Measurements from ENCODE around the gene CBY3.
"Not testable (repeated sequence)": the region's sequence is repeated elsewhere in the genome, so short reads cannot be mapped to it uniquely, and the experiment has no call there.

The CBY3 gene

GRCh38 chr5:179668391-179668790 is 12.4 kb downstream of the CBY3 start:
- peak; percentile 22 for DNase-seq (ENCODE audit: low read depth)

DNA sequence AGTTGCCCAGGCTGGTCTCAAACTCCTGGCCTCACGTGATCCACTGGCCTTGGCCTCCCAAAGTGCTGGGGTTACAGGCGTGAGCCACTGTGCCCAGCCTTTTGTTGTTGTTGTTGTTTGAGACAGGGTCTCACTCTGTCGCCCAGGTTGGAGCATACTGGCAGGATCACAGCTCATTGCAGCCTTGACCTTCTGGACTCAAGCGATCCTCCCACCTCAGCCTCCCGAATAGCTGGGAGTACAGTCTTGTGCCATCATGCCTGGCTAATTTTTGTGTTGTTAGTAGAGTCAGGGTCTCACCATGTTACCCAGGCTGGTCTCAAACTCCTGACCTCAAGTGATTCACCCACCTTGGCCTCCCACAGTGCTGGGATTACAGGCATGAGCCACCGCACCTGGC is 19.2 kb downstream of the CBY3 start:
- not testable (repeated sequence) for DNase-seq (ENCODE audit: low read depth)

DNA sequence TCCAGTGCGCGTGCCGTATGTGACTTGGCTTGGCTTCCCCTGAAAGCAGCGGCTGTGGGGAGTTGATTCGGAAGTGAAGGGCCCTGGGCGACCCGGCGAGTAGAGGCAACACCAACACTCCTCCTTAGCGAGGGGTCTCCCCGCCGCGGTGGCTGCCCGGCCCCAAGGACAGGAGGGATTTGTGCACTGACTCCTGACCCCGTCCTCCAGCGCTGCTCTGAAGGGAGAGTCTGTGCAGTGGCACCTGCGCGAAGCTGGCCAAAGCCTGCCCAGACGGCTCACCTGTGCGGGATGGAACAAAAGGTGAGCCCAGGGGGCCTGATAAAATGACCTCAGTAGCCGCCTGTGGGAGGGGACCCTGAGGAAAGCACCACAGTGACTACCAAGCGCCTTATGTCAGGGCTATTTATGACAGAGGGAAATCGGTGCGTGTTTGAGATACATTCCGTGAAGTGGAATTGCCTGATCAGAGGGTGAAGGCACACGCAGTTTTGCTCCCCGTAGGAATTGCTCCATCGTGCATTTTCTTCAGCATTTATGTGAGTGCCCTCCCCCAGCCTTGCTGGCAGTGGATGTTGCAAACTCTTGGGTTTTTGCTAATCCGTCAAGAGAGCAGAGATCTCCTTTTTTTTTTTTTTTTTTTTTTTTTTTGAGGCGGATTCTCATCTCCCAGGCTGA is 22.5 kb downstream of the CBY3 start:
- DNase-seq (ENCODE audit: low read depth), result not testable (repeated sequence)

- peak; percentile 17 for DNase-seq (ENCODE audit: low read depth)
Measured at GRCh38 chr5:179657302-179658178, 23.3 kb downstream of the CBY3 start.

- DNase-seq (ENCODE audit: low read depth), result not testable (repeated sequence)
Measured at GRCh38 chr5:179653135-179653534, 27.7 kb downstream of the CBY3 start.

DNA sequence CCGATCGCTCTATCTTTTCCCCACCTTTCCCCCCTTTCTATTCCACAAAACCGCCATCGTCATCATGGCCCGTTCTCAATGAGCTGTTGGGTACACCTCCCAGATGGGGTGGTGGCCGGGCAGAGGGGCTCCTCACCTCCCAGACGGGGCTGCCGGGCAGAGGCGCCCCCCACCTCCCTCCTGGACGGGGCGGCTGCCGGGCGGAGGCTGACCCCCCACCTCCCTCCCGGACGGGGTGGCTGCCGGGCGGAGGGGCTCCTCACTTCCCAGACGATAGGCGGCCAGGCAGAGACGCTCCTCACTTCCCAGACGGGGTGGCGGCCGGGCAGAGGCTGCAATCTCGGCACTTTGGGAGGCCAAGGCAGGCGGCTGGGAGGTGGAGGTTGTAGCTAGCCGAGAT is 30.6 kb downstream of the CBY3 start:
- not testable (repeated sequence) for DNase-seq (ENCODE audit: low read depth)

GRCh38 chr5:179649166-179649703 is 31.6 kb downstream of the CBY3 start:
- not testable (repeated sequence) for DNase-seq (ENCODE audit: low read depth)

GRCh38 chr5:179648410-179648809 is 32.4 kb downstream of the CBY3 start:
- no peak for DNase-seq (ENCODE audit: low read depth)

DNA sequence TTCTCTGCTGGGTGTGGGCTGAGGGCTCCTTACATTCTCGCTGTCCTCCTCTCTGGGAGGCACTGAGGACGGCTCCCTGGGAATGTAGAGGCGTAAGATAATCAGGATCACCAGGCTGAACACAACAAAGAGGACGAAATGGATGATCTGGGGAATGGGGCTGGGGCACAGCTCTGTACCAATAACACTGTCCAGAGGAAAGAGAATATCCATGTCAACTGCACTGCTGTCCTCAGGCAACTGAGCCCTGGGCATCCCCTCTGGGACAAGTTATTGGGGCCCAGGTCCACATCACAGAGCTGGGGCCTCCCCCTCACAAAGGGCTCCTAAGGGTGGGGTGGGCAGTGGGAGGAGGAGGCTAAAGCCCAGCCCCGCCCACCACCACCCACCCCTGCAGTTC is 36.1 kb downstream of the CBY3 start:
- not testable (repeated sequence) for DNase-seq (ENCODE audit: low read depth)

- not testable (repeated sequence) for DNase-seq (ENCODE audit: low read depth)
Measured at GRCh38 chr5:179643141-179643920, 37.5 kb downstream of the CBY3 start.

DNA sequence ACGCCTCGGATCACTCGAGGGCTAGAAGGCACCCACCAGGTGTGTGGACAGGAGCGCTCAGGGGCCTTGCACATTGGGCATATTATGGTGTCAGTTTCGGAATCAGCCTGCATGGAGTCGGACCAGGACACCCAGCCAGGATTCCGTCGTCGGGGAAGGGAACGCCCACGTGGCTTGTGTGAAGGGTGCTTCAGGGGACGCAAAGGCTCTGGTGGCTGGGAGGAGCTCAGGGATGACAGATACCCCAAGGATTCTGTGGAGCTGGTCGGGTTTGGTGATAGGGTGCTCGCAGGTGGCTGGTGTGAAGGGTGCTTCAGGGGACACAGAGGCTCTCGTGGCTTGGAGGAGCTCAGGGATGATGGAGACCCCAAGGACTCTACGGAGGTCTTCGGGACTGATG is 38.2 kb downstream of the CBY3 start:
- DNase-seq (ENCODE audit: low read depth), result not testable (repeated sequence)

- not testable (repeated sequence) for DNase-seq (ENCODE audit: low read depth)
Measured at GRCh38 chr5:179641745-179642144, 39.1 kb downstream of the CBY3 start.

DNA sequence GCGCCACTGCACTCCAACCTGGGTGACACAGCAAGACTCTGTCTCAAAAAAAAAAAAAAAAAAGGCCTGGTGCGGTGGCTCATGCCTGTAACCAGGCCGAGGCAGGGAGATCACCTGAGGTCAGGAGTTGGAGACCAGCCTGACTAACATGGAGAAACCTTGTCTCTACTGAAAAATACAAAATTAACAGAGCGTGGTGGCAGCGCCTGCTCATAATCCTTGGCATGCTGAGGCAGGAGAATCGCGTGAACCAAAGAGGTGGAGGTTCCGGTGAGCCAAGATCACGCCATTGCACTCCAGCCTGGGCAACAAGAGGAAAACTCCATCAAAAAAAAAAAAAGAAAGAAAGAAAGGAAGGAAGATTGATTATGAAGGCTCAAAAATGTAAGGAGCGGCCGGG is 41.5 kb downstream of the CBY3 start:
- not testable (repeated sequence) for DNase-seq (ENCODE audit: low read depth)

GRCh38 chr5:179634370-179635172 is 46.3 kb downstream of the CBY3 start:
- not testable (repeated sequence) for DNase-seq (ENCODE audit: low read depth)

DNA sequence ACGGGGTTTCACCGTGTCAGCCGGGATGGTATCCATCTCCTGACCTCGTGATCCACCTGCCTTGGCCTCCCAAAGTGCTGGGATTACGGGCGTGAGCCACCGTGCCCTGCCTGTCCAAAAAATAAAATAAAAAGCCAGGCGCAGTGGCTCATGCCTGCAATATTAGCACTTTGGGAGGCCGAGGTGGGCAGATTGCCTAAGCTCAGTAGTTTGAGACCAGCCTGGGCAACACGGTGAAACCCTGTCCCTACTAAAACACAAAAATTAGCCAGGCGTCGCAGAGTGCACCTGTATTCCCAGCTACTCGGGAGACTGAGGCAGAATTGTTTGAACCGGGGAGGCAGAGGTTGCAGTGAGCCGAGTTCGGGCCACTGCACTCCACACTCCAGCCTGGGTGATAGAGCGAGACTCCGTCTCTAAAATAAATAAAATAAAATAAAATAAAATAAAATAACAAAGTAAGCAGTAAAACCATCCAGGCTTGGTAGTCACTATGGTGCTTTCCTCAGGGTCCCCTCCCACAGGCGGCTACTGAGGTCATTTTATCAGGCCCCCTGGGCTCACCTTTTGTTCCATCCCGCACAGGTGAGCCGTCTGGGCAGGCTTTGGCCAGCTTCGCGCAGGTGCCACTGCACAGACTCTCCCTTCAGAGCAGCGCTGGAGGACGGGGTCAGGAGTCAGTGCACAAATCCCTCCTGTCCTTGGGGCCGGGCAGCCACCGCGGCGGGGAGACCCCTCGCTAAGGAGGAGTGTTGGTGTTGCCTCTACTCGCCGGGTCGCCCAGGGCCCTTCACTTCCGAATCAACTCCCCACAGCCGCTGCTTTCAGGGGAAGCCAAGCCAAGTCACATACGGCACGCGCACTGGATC is 47.1 kb downstream of the CBY3 start:
- DNase-seq (ENCODE audit: low read depth), result not testable (repeated sequence)
